ENCODE results near the gene DIP2C. TPM values are rescaled to one million over a fixed set of nuclear protein-coding genes. Genes with fewer than 3 reads are reported as not detected.

The DIP2C gene
- polyA plus RNA-seq, 3 donors, result 0.11 TPM; not detected in 2

GRCh38 chr10:335151-335800 lies 354.2 kb downstream of the DIP2C start:
- Mint-ChIP-seq H3K27me3 (ENCODE audit: low read depth in 3 of 3) (peaks cover 1 to 6% (median 6%) of the 10 kb centered on the region in 3 donors), H3K9me3 (peaks cover 0 to 10% (median 2%) of the 10 kb centered on the region in 7 donors), H3K27ac (peak overlapping the region in 1 of 7 donors; percentile 26), H3K4me1 (no peaks in the 10 kb centered on the region), H3K36me3 (no peaks in the 10 kb centered on the region), H3K4me3 (no peak overlapping the region)
- Histone ChIP-seq H4K20me1 (ENCODE audit: insufficient read depth, low read length) (no peaks in the 10 kb centered on the region), H3K27ac (ENCODE audit: low read depth in 1 of 2, low read length in 2 of 2) (no peak overlapping the region), H3K9ac (ENCODE audit: insufficient read depth, low read length, poor library complexity, severe bottlenecking) (no peak overlapping the region), H3K4me3 (replicated peaks in 1 of 3; ENCODE audit: low read depth in 2 of 3, low read length in 3 of 3) (no peak overlapping the region), H3K9me3 (replicated peaks in 1 of 2; ENCODE audit: control insufficient read depth in 1 of 2, insufficient read depth in 1 of 2, low read length in 2 of 2) (peaks cover 0 to 5% of the 10 kb centered on the region in 2 donors), H3K36me3 (replicated peaks in 1 of 2; ENCODE audit: control insufficient read depth in 1 of 2, insufficient read depth in 2 of 2, low read length in 2 of 2) (no peaks in the 10 kb centered on the region), H3K4me1 (ENCODE audit: control insufficient read depth in 1 of 2, insufficient read depth in 2 of 2, low read length in 2 of 2) (no peaks in the 10 kb centered on the region), H3K79me2 (ENCODE audit: insufficient read depth, low read length) (no peaks in the 10 kb centered on the region), H2AFZ (ENCODE audit: insufficient read depth, low read depth, low read length, poor library complexity, severe bottlenecking) (no peak overlapping the region), H3K27me3 (ENCODE audit: control insufficient read depth in 2 of 2, insufficient read depth in 2 of 2, low read length in 2 of 2) (no peaks in the 10 kb centered on the region), H3K4me2 (replicated peaks; ENCODE audit: extremely low read depth, low read length, poor library complexity, severe bottlenecking) (no peak overlapping the region)
- DNase-seq, result no peak
- intact Hi-C loops (cut with micrococcal nuclease), result no loop called here
- WGBS (ENCODE audit: insufficient coverage), result 97% methylated on average over 11 of the region's 14 CpGs
- TF ChIP-seq CTCF (IDR thresholded peaks at IDR 0.05), result no peak

- no peaks in the 10 kb centered on the region for H3K79me2 ChIP-seq (ENCODE audit: insufficient read depth, low read length)
- no peaks in the 10 kb centered on the region for H3K36me3 Mint-ChIP-seq
- H3K27ac Mint-ChIP-seq, result no peak overlapping the region
- no peak overlapping the region for H3K4me2 ChIP-seq (replicated peaks; ENCODE audit: extremely low read depth, low read length, poor library complexity, severe bottlenecking)
- H3K4me1 ChIP-seq (ENCODE audit: control insufficient read depth in 1 of 2, insufficient read depth in 2 of 2, low read length in 2 of 2), result peaks cover 3 to 7% of the 10 kb centered on the region in 2 donors
- no peak overlapping the region for H3K9ac ChIP-seq (ENCODE audit: insufficient read depth, low read length, poor library complexity, severe bottlenecking)
- no peak overlapping the region for H3K4me3 ChIP-seq (replicated peaks in 1 of 3; ENCODE audit: low read depth in 2 of 3, low read length in 3 of 3)
- no peak overlapping the region for H2AFZ ChIP-seq (ENCODE audit: insufficient read depth, low read depth, low read length, poor library complexity, severe bottlenecking)
- no peaks in the 10 kb centered on the region for H4K20me1 ChIP-seq (ENCODE audit: insufficient read depth, low read length)
- intact Hi-C loops (cut with micrococcal nuclease), result no loop called here
- no peak overlapping the region for H3K4me3 Mint-ChIP-seq
- WGBS (ENCODE audit: insufficient coverage), result 100% methylated on average over 1 of the region's 3 CpGs
- H3K27me3 Mint-ChIP-seq (ENCODE audit: low read depth in 3 of 3), result peaks cover 1 to 5% (median 4%) of the 10 kb centered on the region in 3 donors
- H3K4me1 Mint-ChIP-seq, result peaks cover 7% of the 10 kb centered on the region
- TF ChIP-seq CTCF (IDR thresholded peaks at IDR 0.05), result no peak
- no peaks in the 10 kb centered on the region for H3K9me3 Mint-ChIP-seq
- no peaks in the 10 kb centered on the region for H3K9me3 ChIP-seq (replicated peaks in 1 of 2; ENCODE audit: control insufficient read depth in 1 of 2, insufficient read depth in 1 of 2, low read length in 2 of 2)
- H3K27me3 ChIP-seq (ENCODE audit: control insufficient read depth in 2 of 2, insufficient read depth in 2 of 2, low read length in 2 of 2), result no peaks in the 10 kb centered on the region
- no peak overlapping the region for H3K27ac ChIP-seq (ENCODE audit: low read depth in 1 of 2, low read length in 2 of 2)
- no peak for DNase-seq
- H3K36me3 ChIP-seq (replicated peaks in 1 of 2; ENCODE audit: control insufficient read depth in 1 of 2, insufficient read depth in 2 of 2, low read length in 2 of 2), result no peaks in the 10 kb centered on the region
These were observed 358.3 kb downstream of the DIP2C start for GRCh38 chr10:331186-331585.

Data from CD14-positive monocyte (primary cell).